Prostate gland (tissue), 2 donors: ENCODE results near the gene SERPINB10. TPM values are rescaled to one million over a fixed set of nuclear protein-coding genes. Genes with fewer than 3 reads are reported as not detected.
A peak's percentile ranks its signal among the peaks of the same experiment; 100 is the strongest.

ENCODE experiments used
- DNase-seq: peaks from one replicate; pipeline ENCODE4 v3.0.0-alpha.2; 2019; ENCODE audit warnings: low spot score
- H3K27ac ChIP-seq, 2 donors: fragments of 200-600 bp; sonication (generic); 2 replicates each; pipeline ENCODE4 v1.5.1; 2017 to 2019
- H3K27me3 ChIP-seq: fragments of 200-600 bp; sonication (generic); replicated peaks from 2 replicates; pipeline ENCODE4 v1.5.1; 2019; ENCODE audit not compliant: insufficient read depth
- H3K36me3 ChIP-seq, 2 donors: fragments of 200-600 bp; sonication (generic); 1 replicate in 1 of 2; 2 replicates in 1 of 2; pipeline versions ENCODE4 v1.5.1 to v1.8.1; 2017 to 2019
- H3K4me1 ChIP-seq: fragments of 200-600 bp; sonication (generic); replicated peaks from 2 replicates; pipeline ENCODE4 v1.5.1; 2019
- H3K4me3 ChIP-seq, 2 donors: fragments of 200-600 bp; sonication (generic); 2 replicates each; pipeline ENCODE4 v1.5.1; 2017 to 2019
- H3K9me3 ChIP-seq: fragments of 200-600 bp; sonication (generic); 2 replicates; pipeline ENCODE4 v1.5.1; 2017
- POLR2A ChIP-seq: fragments of 450-650 bp; IDR thresholded peaks from one replicate; pipeline ENCODE4 v1.6.1; 2016; ENCODE audit warnings: antibody characterized with exemption, mild to moderate bottlenecking
- POLR2AphosphoS5 ChIP-seq: sonication (generic); formaldehyde crosslinking; IDR thresholded peaks from one replicate; pipeline ENCODE4 v1.6.1; 2017; ENCODE audit warnings: antibody characterized with exemption
- WGBS: methylation state at CpG from one replicate; pipeline ENCODE4 v1.1.5; 2018; 5-methylcytosine and 5-hydroxymethylcytosine counted together
- intact Hi-C: fragments of 100-400 bp; cut with DNase I; formaldehyde crosslinking; loops from one replicate; pipeline ENCODE4 v1.14.2; 2022
- total RNA-seq, 2 donors: library from RNA; depleted of rRNA; stranded (reverse); fragments of >200 nt; gene quantifications; one replicate each; pipeline ENCODE4 v1.1.0, GENCODE V29; 2016
- TF ChIP-seq, protein P1 (sequence below), 4 experiments: fragments of 200-600 bp in 2 of 4; fragments of 450-650 bp in 2 of 4; sonication (generic) in 2 of 4; IDR thresholded peaks; 1 replicate in 3 of 4; 2 replicates in 1 of 4; pipeline ENCODE4 v1.5.1; 2016 to 2019; ENCODE audit warnings: antibody characterized with exemption in 4 of 4, mild to moderate bottlenecking in 2 of 4, moderate library complexity in 2 of 4

The SERPINB10 gene
- total RNA-seq, 2 donors from 2014 or later: 0.55 TPM; not detected in 1

DNA sequence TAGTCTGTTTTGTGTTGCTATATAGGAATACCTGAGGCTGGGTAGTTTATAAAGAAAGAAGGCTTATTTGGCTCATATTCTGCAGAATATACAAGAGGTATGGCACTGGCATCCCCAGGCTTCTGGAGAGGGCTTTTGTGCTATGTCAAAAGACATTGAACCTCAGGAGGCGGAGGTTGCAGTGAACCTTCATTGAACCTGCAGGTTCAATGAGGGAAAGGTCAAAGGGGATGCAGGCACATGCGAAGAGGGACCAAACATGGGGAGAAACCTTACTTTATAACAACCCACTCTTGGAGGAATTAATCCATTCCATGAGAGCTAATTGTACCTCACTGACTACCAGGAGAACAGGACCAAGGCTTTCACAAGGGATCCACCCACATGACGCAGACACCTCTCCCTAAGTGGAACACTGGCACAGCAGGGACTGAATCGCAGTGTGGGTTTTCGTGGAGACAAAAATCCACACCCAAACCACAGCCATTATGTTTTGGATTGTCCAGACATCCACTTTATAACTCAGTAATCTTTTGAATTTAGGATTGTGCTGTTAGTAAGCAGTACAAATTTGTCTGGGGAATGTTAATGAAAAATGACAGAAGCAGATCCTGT is 58.1 kb downstream of the SERPINB10 start:
- H3K4me3 ChIP-seq: no peak overlapping the region
- no peaks in the 10 kb centered on the region for H3K4me1 ChIP-seq
- no peaks in the 10 kb centered on the region for H3K36me3 ChIP-seq
- TF ChIP-seq POLR2AphosphoS5: no peak
- no peak for TF ChIP-seq POLR2A
- TF ChIP-seq, protein P1, sequence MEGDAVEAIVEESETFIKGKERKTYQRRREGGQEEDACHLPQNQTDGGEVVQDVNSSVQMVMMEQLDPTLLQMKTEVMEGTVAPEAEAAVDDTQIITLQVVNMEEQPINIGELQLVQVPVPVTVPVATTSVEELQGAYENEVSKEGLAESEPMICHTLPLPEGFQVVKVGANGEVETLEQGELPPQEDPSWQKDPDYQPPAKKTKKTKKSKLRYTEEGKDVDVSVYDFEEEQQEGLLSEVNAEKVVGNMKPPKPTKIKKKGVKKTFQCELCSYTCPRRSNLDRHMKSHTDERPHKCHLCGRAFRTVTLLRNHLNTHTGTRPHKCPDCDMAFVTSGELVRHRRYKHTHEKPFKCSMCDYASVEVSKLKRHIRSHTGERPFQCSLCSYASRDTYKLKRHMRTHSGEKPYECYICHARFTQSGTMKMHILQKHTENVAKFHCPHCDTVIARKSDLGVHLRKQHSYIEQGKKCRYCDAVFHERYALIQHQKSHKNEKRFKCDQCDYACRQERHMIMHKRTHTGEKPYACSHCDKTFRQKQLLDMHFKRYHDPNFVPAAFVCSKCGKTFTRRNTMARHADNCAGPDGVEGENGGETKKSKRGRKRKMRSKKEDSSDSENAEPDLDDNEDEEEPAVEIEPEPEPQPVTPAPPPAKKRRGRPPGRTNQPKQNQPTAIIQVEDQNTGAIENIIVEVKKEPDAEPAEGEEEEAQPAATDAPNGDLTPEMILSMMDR (IDR thresholded peaks at IDR 0.05): no peak
- H3K27ac ChIP-seq: no peak overlapping the region
- no peak for DNase-seq
- intact Hi-C loops: no loop called here
- H3K27me3 ChIP-seq: no peaks in the 10 kb centered on the region
- 70% methylated on average over 5 of the region's 5 CpGs for WGBS
- no peaks in the 10 kb centered on the region for H3K9me3 ChIP-seq

DNA sequence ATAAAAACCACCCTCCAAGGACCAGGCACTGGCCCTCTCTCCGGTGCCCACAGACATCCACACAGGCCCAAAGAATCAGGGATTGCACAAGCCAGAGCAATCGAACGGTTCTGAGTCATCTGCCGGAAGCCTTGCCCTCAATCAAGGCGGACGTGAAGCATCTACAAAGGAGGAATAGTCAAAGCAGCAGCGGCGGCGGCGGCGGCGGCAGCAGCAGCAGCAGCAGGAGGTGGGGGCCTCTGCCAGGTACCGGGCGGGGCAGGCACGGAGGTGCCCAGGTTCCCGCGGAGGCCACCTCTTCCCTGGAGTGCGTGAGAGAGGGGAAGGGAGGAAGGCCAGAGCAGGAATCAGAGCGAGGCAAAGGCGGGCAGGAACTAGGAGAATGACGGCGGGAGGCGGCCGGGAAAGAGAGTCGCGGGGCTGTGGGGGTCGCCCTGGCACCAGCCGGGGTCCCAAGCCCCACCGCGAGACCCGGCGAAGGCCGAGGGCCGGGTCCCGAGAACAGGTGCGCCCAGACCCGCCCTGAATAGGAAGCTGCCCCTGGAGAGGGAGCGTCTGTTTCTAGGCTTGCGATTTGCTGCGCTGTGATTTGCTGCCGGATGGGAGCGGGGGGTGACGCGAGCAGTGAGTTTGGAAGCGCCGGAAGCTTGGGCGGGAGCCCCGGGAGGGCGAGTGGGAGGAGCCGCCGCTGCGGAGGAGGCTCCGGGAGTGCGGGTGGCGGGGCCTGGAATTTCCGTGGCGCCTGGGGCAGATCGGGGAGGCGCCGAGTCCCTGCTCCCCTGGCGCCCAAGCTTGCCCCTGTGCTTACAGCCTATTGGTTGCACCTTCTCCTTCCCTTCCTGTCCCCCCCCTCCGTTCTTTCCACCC is 62.4 kb downstream of the SERPINB10 start, which contains the start of gene SERPINB8:
Gene SERPINB8, plus strand, starts transcription at position 140 of the 867 bp plus-strand sequence. CDS start 8,228 bp downstream, outside the sequence.
- no peaks in the 10 kb centered on the region for H3K27me3 ChIP-seq
- peak within 1 kb of the TSS; percentile 69 to 74 for H3K4me3 ChIP-seq
- peak within 1 kb of the TSS; percentile 92 to 95 for H3K27ac ChIP-seq
- DNase-seq: peak; percentile 94
- WGBS: under 1% methylated on average over 62 of the region's 62 CpGs
- no peaks in the 10 kb centered on the region for H3K9me3 ChIP-seq
- intact Hi-C loops: no loop called here
- no peaks in the 10 kb centered on the region for H3K36me3 ChIP-seq
- TF ChIP-seq, protein P1 (IDR thresholded peaks at IDR 0.05): peak in 1 of 4 experiments; percentile 8
- TF ChIP-seq POLR2A (peak; percentile 84), POLR2AphosphoS5 (peak; percentile 90)
- H3K4me1 ChIP-seq: no peaks in the 10 kb centered on the region

DNA sequence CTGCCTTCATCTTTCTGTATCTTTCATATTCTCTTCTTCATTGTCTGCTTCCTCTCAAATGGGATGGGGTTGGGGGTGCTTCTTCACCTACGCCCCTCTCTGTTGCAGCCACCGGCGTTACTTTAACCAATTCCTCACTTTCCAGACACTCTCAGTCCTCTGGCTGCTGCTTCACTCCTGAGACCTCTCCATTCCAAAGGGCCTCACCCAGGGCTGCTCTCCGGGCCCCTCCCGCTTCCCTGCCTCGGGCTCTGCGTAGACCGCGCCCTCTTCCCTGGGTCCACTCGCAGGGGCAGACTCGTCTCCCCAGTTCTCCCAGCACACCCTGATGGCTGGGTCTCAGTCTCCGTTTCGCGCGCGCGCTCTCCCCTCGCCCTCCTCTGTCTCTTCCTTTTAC is 63.0 kb downstream of the SERPINB10 start:
- intact Hi-C loops: no loop called here
- no peaks in the 10 kb centered on the region for H3K27me3 ChIP-seq
- no peaks in the 10 kb centered on the region for H3K4me1 ChIP-seq
- peak overlapping the region; percentile 92 to 95 for H3K27ac ChIP-seq
- no peaks in the 10 kb centered on the region for H3K9me3 ChIP-seq
- TF ChIP-seq POLR2A: no peak
- peak overlapping the region; percentile 69 to 74 for H3K4me3 ChIP-seq
- peak; percentile 35 for DNase-seq
- WGBS: 16% methylated on average over 18 of the region's 18 CpGs
- H3K36me3 ChIP-seq: no peaks in the 10 kb centered on the region

DNA sequence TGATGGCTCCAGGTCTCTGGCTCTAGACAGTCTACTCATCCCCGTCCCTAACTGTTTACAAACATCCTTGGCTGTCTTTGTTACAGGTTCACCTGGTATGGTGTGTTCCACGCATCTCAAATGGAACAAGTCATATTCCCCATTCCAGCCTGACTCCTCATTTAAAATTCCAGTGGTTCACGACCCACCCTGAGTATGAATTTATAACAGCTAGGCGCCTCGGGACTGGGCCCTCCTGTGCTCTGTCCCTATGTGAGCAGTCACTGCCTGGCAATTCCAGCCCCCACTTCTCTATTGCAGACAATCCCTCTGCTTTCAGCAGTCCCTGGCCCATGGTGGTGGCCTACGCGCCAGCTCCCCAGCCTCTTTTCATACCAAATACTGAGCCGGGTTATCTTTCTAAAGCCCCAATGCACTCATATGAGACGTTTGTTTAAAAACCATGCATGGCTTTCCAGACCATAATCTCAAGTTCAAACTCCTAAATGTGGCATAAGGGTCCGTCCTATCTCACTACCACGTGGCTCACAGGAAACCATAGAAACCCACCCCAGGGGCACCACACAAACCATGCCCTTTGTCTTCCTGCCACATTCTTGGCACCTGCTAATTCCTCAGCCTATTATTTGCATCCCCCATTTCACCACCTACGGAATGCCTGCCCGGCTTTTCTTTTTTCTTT is 63.7 kb downstream of the SERPINB10 start:
- Histone ChIP-seq H3K4me3 (peak overlapping the region in 1 of 2 donors; percentile 74), H3K36me3 (no peaks in the 10 kb centered on the region), H3K27me3 (no peaks in the 10 kb centered on the region), H3K4me1 (no peaks in the 10 kb centered on the region), H3K9me3 (no peaks in the 10 kb centered on the region), H3K27ac (peak overlapping the region; percentile 92 to 95)
- WGBS: 54% methylated on average over 13 of the region's 13 CpGs
- TF ChIP-seq, protein P1 (IDR thresholded peaks at IDR 0.05): no peak
- no peak for TF ChIP-seq POLR2A
- no peak for TF ChIP-seq POLR2AphosphoS5
- intact Hi-C loops: no loop called here
- no peak for DNase-seq

DNA sequence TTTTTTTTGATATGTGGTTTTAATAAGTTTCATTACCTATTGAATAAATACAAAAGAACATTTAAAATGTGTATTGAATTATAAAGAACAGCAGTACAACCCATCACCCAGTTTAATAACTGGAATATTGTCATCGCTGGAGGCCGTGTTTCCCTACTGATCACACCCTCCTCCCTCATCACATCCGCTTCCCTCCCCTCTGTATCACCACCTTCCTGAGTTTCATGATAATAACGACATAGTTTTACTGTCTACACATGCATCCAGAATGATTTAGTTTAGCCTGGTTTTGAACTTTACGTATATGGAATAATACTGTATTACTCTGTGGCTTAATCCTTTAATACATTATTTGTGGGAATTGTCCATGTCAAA is 64.2 kb downstream of the SERPINB10 start:
- TF ChIP-seq, protein P1 (IDR thresholded peaks at IDR 0.05): no peak
- TF ChIP-seq POLR2AphosphoS5 (no peak), POLR2A (no peak)
- H3K9me3 ChIP-seq: no peaks in the 10 kb centered on the region
- DNase-seq: no peak
- no peaks in the 10 kb centered on the region for H3K27me3 ChIP-seq
- no peak overlapping the region for H3K4me3 ChIP-seq
- intact Hi-C loops: no loop called here
- H3K4me1 ChIP-seq: no peaks in the 10 kb centered on the region
- no peak overlapping the region for H3K27ac ChIP-seq
- H3K36me3 ChIP-seq: no peaks in the 10 kb centered on the region
- 71% methylated on average over 5 of the region's 5 CpGs for WGBS
